Urothelium cell line (cell line): ENCODE data around the gene PTPRG.
"Not testable (repeated sequence)": the region's sequence is repeated elsewhere in the genome, so short reads cannot be mapped to it uniquely, and the experiment has no call there.

Source experiments
- DNase-seq: peaks from one replicate; pipeline ENCODE4 v3.0.0; 2011; ENCODE audit warnings: low spot score, mixed read lengths
- FAIRE-seq: peaks from 2 replicates; lab custom pipeline; 2011; peaks lifted over from hg19 to GRCh38; lab: Jason Lieb, UNC

The PTPRG gene

DNA sequence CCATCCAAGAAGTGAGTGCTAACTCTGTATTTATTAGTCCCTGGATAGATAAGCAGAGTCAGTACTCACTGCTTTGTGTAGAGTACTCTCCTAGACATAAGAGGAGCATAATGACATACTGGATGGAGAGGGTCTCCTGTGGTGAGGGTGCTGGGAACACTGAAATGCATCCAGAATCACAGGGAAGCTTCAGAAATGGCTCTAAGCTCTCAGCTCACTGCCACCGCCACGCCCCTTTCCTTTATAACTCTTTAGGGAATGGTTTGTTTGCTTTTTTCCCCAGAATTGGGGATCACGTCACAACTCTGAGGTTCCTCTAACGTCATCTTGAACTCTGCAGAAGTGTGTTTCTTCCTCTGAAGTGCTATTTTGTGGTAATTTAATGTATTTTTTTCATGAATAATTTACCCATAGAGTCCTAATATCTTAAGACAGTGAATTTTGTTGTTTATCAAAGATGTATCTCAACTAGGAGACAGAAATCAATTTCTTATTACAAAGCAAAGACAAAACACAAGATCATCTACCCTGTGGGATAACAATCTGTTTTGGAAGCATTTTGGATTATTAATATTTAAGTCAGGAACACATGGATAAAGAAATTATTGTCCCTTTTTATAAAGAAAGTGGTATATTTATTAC lies 154.6 kb downstream of the PTPRG start:
- FAIRE-seq = no peak
- no peak for DNase-seq

DNA sequence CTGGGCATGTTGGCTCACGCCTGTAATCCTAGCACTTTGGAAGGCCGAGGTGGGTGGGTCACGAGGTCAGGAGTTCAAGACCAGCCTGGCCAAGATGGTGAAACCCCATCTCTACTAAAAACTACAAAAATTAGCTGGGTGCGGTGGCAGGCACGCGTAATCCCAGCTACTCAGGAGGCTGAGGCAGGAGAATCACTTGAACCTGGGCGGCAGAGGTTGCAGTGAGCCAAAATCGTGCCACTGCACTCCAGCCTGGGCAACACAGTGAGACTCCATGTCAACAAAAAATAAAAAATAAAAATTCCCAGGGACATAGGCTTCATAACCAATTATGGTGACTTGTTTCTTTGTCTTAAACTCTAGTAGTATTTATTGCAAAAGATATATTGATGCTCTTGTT lies 155.3 kb downstream of the PTPRG start:
- FAIRE-seq, DNase-seq: not testable (repeated sequence)

DNA sequence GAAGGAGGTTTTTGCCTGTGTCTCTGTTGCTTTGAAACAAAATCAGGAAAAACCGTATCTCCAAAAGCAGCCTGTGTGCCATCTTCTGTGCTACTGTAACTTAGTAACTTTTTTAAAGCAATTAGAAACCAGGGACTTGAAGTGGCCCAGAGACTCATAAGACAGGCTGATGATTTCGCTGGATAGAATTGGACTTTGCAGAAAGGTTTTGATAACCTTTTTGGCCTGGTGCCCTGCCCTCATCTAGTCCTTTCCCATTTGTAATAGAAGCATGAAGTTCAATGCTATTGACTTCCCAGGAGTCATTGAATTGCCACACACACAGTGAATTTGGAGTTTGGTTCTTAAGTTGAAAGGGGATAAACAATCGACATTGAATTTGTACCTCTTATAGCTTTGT lies 157.2 kb downstream of the PTPRG start:
- FAIRE-seq = no peak

DNA sequence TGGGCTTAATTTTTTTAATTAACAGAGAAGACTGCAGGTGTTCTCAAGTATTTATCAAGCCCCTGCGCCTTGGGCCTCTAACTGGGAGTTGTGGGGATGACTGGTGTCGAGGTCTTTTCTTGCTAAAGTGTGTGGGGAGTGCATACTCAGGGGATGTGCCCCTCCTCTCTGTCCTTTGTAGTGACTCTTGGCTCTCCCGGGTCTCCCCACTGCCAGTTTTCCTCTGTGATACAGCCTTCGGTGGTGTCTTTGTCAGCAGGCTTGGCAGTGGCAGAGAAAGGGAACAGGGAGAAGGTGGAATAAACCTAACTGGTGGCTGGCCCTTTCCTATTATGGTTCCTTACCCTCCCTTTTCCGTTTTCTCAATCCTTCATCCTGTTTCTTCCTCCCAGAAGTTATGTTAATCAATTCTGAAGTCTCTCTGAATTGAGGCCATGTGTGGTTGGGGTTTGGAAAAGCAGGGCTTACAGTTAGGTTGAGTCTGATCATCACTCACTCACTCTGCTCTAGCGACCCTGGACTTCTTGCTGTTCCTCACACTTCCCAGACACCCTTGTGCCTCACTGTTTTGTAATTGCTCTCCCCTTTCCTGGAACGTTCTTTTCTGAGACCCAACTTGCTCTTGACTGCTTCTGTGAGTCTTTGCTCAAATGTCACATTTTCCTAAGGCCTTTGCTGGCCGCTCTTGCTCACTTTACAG lies 158.1 kb downstream of the PTPRG start:
- DNase-seq (no peak), FAIRE-seq (no peak)

More for the DNA sequence above, 157.2 kb downstream of the PTPRG start:
- DNase-seq = no peak

DNA sequence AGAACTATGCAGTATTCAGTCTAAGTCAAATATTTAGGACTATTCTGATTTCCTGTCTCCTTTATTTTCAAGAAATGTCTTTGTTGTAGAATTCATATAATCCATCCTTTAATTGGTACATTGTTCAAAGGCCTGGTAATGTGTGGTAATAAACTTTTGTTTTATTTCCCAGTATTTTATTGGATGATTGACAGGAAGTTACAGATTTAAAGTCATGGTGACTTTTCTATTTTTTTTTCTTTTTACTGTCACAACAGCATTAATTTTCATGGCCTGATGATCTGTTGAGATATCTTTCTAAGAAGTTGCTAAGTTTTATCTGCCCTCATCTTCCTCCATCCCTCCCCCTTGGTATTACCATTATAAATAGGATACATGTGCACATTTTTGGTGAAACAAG lies 161.7 kb downstream of the PTPRG start:
- no peak for DNase-seq

DNA sequence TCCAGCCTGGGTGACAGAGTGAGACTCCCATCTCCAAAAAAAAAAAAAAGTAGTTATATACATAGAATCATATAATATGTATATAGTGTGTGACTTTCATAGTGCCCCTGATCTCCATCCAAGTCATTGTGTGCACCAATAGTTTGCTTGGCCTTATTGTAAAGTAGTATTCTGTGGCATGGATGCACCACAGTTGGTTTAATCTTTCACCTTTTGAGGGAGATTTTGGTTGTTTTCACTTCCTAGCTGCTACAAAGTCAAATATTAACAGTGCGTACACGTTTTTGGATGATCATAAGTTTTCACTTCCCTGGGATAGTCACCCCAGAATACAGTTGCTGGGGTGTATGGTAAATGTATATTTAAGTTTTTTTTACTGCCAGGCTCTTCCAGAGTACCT lies 162.8 kb downstream of the PTPRG start:
- DNase-seq (no peak), FAIRE-seq (no peak)

More for the DNA sequence above, 161.7 kb downstream of the PTPRG start:
- no peak for FAIRE-seq

DNA sequence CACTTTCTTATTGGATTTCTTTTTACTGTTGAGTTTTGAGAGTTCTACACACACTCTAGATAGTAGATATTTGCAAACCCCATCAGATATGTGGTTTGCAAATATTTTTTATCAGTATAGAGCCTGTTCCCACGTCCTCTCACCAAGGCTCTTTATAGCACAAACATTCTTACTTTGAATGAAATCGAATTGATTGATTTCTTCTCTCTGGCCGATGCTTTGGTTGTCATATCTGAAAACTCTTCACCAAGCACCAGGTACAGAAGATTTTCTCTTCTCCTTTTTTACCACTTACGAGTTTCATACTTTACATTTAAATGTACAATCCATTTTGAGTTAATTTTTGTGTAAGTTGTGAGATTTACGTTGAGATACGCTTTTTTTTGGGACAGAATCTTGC lies 163.4 kb downstream of the PTPRG start:
- DNase-seq = no peak
- no peak for FAIRE-seq

DNA sequence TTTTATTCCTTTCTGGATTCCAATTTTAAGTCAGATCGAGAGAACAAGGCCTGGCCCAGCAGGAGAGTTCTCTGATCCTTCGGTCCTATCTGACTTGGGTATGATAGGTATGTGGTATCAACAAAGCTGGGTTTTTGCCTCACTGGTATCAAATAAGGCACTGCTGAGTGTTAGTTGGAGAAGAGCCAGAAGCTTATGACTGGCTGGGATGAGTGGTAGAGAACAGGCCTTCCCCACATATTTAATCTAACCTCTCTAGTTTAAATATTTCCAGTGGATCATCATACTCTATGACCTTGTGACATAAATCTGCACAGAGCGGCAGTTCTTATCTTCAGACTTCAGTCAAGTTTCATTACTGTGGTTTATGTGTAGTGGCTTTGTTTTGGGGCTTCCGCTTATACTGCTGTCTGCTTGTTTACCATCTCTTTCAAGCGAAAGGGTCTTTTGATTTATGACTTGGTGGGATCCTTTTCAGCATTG lies 164.5 kb downstream of the PTPRG start:
- no peak for FAIRE-seq
- DNase-seq = no peak

DNA sequence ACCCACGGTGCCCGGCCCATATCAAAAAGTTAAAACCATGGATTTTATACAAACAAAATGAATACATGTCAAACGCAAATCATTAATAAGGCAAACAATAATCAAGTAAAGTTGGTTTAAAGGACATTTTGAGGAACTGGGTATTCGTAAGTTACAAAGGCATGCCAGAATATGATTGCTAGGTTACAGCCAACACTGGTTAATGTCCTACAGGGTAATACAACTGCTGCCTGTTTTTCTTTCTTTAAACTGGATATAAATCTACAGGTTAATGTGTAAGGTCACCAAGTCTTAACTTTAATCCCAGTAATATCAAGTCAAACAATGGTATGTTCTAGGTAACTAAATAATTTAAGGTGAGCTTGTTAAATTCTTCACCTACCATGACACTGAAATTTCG lies 166.1 kb downstream of the PTPRG start:
- FAIRE-seq = no peak
- no peak for DNase-seq

DNA sequence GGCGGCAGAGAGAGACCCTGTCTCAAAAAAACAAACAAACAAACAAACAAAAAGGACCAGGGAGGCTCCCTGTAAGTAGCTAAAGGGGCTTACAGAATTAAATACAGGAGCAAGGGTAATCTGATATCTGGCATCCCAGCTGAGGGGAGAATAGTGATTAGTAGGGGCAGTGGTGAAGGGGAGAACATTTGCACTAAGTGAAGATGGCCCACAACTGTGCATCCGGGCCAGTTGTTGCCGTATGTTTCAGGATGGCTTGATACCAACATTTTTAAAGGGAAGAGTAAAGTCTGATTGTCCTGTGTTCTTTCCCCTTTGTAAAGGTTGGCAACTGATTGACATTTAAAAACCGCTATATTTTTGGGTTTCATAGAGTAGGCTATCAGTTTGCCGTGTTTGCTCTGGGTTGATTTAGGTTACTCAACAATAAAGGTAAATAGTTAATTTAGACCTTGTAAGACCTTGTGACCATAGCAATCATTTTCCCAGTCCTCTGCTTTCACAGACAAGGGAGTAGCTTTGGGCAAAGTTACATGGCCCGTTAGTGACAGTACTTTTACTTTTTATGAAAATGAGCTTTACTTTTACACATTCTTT lies 167.8 kb downstream of the PTPRG start:
- DNase-seq = no peak
- no peak for FAIRE-seq

DNA sequence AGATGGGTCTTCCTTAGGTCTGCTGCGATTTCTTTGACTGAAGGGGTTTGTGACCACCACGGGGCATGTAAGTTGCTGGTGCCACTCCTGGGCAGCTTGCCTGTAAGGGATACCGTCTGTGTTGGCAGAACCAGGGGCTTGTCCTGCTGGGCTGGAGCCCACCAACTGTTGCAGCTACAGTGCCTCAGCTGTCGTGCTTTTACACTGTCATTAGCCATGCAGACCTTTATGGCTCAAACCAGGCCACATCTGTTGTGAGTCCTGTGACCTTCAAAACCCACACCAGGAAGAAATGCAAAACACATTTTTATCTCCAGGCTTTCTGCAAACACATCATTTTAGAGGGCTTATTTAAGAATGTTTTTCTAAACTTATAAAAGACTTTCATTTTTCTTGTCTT lies 168.7 kb downstream of the PTPRG start:
- FAIRE-seq = no peak
- no peak for DNase-seq

DNA sequence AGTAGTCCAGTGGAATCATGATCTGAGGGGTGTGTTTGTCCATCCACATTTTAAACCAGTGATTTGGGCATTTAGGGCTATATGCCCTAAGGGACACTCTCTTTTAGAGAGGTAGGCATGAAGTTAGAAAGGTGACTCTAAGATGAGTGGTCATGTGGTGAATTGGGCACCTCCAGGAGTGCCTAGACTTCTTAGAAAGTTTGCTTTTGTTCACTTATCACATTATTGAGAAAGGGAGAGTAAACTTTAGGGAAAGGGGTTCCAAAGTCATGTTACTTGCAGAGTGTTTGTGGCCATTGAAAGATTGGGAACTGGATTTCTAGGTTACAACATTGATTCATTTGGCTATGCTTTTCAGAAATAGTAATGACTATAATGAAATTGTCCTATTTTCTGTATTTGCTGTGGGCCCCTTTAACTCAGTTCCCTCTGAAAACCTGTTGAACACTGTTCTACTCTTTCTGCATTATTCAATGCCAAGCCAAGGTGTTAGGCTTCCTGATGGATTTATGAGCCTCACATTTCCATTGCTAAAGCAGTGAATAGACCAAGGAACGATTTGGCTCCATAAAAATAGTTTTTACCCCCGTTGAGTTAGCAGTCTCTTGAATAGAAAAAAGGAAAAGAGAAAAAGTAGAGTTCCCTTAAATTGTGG lies 169.3 kb downstream of the PTPRG start:
- DNase-seq = no peak
- FAIRE-seq = no peak

DNA sequence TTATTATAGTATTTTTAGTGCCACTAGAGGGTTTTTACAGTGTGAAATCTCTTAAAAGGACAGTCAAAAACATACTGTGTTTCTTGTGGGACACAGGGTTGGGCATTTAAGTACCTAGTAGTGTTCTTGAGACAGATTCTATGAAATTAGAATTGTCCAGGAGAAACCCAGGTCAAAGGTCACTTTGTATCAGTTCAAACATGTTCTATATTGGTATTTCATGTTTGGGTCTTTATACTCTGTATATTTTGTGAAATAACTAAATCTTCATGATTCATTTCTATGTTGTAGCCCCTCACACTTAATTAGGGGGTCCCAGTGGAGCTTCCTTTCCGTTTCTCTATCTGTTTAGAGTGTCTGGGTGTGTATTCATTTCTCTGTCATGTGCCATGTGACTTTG lies 171.6 kb downstream of the PTPRG start:
- no peak for FAIRE-seq
- DNase-seq = no peak

DNA sequence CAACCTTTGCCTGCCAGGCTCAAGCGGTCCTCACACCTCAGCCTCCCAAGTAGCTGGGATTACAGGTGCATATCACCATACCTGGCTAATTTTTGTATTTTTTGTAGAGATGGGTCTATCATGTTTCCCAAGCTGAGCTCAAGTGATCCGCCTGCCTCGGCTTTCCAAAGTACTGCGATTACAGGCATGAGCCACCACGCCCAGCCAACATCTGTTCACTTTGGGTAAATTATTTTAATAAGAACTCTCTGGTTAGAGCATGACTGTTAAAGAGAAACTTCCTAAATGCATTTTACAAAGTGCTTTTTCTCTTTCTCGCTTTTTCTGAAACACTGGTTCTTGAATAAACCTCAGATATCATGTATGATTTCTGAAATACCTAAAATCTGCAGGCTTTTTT lies 172.5 kb downstream of the PTPRG start:
- FAIRE-seq = no peak
- no peak for DNase-seq

DNA sequence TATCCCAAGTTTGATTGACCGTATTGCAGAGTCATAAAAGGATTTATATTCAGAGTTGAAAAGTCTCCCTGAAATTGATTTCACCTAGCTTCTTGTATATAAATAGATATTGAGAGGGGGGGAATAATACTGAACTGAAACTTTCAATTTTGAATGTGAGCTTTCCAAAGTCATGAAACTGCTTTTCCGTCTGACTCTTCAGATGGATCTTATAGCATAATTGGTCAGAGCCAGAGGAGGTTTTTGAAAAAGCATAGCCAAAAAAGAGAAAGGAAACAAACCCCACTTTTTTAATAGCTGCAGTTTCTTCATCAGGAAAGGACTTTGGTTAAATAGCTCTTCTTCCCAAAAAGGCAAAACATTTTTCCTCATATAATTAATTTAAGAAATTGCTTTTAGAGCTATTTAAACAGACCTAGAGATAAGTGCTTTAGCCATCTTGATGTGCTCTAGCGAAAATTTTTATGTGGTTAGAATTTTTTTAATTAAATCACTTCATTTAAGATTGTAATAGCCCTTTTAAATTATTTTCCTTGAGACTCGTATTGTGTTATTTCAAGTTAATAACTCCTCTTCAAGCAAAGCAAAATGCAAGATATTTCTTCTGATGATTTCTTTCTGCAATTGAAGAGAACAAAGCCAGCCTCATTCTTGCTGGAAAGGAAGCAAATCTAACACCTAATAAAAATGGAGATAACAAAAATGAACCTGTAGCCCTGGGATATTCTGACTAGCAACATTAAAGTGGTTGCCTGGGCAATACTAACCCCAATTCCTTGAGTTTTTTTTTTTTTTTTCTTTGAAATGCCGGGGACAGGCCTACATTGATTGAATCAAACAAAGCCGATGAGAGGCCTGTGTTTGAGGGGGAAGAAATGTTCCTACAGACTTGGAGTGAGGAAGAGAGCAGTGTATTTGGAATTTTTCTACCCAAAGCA lies 173.6 kb downstream of the PTPRG start:
- no peak for DNase-seq
- FAIRE-seq = no peak

DNA sequence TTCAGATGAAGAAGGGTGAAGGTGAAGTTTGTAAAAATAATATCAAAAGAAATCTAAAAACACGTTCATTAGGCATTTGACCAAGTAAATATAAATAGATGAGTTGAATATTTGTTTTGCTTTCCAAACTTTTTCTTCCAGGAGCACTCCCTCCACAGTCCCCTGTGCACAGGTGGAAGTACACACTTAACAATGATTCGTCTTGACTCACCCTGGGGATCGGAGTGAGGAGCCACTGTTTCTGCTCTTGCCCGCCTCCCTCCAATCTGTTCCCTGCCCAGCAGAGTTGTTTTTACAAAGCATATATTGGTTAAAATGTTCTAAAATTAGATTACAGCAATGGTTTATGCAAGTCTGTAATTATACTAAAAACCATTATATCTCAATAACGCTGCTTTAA lies 175.1 kb downstream of the PTPRG start:
- DNase-seq (no peak), FAIRE-seq (no peak)

DNA sequence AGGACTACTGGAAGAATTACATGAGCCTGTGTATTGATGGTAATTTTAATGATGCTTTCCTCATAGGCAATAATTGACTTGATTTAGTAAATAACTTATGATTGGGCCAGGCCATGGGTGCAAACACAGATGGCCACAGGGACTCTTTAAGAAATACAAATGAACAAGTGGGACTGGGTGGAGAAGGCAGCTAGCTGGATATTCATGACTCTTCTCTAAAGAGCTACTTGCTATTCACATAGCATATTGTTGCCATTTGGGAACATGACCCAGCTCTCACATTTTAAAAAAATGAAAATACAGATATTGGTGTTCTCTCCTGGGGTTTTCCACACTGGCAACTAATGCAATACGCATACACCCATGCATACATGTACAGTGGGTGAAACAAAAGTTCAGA lies 178.3 kb downstream of the PTPRG start:
- FAIRE-seq = no peak
- DNase-seq = no peak

DNA sequence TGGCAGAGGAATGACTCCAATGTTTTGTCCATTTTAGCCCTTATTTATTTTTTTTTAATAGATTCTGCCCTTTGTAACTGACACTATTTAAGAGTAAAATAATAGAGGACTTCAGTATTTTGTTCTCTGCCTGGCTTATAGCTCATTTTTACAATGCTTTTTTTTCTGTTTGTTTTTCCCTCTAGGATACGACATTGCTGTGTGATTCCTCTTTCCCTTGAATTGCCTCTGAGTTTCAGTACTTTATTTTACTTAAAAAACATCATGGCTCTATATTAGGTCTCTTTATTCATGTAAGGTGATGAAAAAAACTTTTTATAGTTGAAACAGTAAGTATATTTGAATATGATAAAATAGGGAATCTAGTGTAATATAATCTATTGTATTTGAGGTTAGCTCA lies 179.1 kb downstream of the PTPRG start:
- FAIRE-seq (no peak), DNase-seq (no peak)

DNA sequence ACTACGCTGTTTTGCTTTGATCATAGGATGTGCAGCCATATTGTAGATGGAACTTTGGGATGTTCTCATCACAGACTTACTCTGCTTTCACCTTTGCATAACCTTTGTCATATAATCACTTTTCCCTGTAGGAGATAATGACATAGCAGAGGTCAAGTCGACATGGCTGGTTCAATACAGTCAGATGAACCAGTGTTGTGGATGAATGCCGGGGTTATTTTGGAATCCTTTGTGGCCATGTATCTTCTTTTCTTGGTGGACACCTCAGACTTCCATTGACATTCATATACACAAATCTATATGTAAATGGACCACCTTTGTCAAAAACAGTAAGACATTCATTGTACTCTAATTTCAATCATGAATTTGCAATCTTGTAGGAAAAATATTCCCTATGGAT lies 180.2 kb downstream of the PTPRG start:
- FAIRE-seq (no peak), DNase-seq (no peak)

DNA sequence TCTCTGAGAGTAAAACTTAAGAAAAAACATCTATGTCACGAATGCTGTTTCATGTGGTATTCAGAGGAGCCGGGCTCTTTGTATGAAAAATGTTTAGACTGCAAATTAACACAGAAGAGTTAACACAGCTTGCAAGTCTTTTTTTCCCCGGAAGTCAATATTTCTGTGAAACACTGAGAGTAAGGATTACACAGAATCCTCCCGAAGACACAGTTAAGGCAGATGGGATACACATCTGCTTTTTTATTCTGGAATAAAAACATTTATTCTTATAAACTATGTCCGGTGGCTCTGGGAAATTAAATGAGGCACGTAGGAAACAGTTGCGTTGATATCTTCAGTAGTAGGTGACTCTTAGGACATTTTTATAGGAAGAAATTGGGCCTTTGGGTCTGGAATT lies 180.6 kb downstream of the PTPRG start:
- DNase-seq = no peak

DNA sequence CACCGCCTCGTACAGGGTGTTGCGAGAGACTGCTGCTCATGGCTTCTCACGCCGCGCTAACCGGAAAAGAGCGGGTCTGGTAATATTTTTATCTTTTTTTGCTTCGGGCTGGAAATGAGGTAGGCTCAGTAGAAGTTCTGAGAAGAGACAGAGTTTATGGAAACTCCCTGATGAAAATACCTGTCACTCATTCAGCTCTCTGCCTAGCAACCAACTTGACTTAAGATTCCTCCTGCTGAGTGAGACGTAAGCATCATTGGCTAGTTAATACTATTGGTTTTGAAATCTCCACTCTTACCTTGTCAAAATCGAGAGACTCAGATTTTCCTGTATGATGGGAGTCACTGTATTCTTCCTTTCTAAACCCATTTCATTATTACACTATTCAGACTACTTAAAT lies 181.7 kb downstream of the PTPRG start:
- FAIRE-seq (no peak), DNase-seq (no peak)

More for the DNA sequence above, 180.6 kb downstream of the PTPRG start:
- no peak for FAIRE-seq
